ENCODE results near the gene PUSL1. TPM values are rescaled to one million over a fixed set of nuclear protein-coding genes. Genes with fewer than 3 reads are reported as not detected.

PUSL1 gene
- total RNA-seq, 4 donors from 2014 or later, result 20.0 to 52.5 (median 33.2) TPM

DNA sequence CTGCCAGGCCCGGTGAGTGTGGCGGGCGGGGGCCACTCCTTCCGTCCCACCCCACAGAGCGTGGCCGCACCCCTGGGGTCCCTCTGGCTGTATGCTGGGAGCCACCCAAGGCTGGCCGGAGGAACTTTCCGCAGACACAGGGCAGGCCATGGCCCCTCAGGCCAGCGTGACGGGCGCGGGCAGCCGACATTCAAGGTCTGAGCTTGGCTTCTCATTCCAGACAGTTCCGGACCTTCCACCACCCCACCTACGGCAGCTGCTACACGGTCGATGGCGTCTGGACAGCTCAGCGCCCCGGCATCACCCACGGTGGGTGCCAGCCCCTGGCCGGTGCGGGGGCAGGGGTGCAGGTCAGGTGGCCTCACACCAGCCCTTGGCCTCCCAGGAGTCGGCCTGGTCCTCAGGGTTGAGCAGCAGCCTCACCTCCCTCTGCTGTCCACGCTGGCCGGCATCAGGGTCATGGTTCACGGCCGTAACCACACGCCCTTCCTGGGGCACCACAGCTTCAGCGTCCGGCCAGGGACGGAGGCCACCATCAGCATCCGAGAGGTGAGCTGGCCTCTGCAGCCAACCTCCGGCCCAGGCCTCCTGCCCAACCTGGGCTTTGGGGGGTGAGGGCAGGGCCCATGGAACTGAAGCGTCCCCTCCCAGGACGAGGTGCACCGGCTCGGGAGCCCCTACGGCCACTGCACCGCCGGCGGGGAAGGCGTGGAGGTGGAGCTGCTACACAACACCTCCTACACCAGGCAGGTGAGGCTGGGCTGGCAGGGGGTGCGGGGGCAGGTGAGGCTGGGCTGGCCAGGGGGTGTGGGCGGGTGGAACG is 20.9 kb upstream of the PUSL1 start:
- Histone ChIP-seq H3K9me3 (no peaks in the 10 kb centered on the region), H3K4me1 (peaks cover 9 to 43% (median 11%) of the 10 kb centered on the region in 3 donors), H3K27me3 (peaks cover 0 to 44% (median 0%) of the 10 kb centered on the region in 4 donors), H3K27ac (no peak overlapping the region), H3K4me3 (no peak overlapping the region), H3K36me3 (peaks cover 0 to 2% (median 0%) of the 10 kb centered on the region in 3 donors)
- WGBS, 2 donors, result 37 to 79% methylated on average over 2 to 18 of the region's 46 CpGs
- TF ChIP-seq, protein P1, sequence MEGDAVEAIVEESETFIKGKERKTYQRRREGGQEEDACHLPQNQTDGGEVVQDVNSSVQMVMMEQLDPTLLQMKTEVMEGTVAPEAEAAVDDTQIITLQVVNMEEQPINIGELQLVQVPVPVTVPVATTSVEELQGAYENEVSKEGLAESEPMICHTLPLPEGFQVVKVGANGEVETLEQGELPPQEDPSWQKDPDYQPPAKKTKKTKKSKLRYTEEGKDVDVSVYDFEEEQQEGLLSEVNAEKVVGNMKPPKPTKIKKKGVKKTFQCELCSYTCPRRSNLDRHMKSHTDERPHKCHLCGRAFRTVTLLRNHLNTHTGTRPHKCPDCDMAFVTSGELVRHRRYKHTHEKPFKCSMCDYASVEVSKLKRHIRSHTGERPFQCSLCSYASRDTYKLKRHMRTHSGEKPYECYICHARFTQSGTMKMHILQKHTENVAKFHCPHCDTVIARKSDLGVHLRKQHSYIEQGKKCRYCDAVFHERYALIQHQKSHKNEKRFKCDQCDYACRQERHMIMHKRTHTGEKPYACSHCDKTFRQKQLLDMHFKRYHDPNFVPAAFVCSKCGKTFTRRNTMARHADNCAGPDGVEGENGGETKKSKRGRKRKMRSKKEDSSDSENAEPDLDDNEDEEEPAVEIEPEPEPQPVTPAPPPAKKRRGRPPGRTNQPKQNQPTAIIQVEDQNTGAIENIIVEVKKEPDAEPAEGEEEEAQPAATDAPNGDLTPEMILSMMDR (IDR thresholded peaks at IDR 0.05), result no peak
- no peak for TF ChIP-seq POLR2A (IDR thresholded peaks at IDR 0.05)
- intact Hi-C loops (cut with DNase I), result no loop called here
- DNase-seq, result no peak

DNA sequence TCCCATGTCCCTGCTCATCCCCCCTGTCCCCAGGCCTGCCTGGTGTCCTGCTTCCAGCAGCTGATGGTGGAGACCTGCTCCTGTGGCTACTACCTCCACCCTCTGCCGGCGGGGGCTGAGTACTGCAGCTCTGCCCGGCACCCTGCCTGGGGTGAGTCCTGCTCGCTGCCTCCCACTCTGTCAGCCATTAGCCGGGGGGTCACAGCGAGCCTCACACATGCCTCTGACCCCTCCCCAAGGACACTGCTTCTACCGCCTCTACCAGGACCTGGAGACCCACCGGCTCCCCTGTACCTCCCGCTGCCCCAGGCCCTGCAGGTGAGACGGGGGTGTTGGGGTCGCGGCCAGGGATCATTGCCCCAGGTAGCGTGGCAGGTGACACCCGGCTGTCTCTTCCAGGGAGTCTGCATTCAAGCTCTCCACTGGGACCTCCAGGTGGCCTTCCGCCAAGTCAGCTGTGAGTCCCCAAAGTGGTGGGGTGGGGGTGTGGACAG is 18.1 kb upstream of the PUSL1 start:
- Histone ChIP-seq H3K9me3 (no peaks in the 10 kb centered on the region), H3K27me3 (peaks cover 0 to 33% (median 0%) of the 10 kb centered on the region in 4 donors), H3K4me1 (peaks cover 9 to 30% (median 11%) of the 10 kb centered on the region in 3 donors), H3K27ac (no peak overlapping the region), H3K4me3 (no peak overlapping the region), H3K36me3 (peaks cover 0 to 30% (median under 1%) of the 10 kb centered on the region in 3 donors)
- intact Hi-C loops (cut with DNase I), result loop anchor here (5.0 to 10.0 kb wide), 2 partner anchors 168 to 255 kb away; no protein-coding TSS in a partner anchor
- WGBS, 2 donors, result 17 to 45% methylated on average over 1 to 12 of the region's 15 CpGs
- no peak for DNase-seq
- TF ChIP-seq POLR2A (IDR thresholded peaks at IDR 0.05), result no peak
- TF ChIP-seq, protein P1 (IDR thresholded peaks at IDR 0.05), result peak; percentile 46 to 85 (median 66)

DNA sequence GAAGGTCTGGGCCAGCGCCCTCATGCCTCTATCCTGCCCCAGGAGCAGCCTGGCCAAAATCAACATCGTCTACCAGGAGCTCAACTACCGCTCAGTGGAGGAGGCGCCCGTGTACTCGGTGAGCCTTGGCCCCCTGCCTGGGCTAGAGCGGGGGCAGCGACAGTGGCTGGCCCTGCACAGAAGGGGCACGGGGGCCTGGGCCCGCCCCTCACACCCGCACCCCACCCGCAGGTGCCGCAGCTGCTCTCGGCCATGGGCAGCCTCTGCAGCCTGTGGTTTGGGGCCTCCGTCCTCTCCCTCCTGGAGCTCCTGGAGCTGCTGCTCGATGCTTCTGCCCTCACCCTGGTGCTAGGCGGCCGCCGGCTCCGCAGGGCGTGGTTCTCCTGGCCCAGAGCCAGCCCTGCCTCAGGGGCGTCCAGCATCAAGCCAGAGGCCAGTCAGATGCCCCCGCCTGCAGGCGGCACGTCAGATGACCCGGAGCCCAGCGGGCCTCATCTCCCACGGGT is 17.3 kb upstream of the PUSL1 start:
- H3K27me3 ChIP-seq, result peaks cover 0 to 25% (median 0%) of the 10 kb centered on the region in 4 donors
- no peaks in the 10 kb centered on the region for H3K9me3 ChIP-seq
- WGBS, 2 donors, result no CpG with 5 or more reads among the region's 28 CpGs
- DNase-seq, result no peak
- no peak for TF ChIP-seq POLR2A (IDR thresholded peaks at IDR 0.05)
- TF ChIP-seq, protein P1 (IDR thresholded peaks at IDR 0.05), result no peak
- H3K36me3 ChIP-seq, result peaks cover 1 to 38% (median 9%) of the 10 kb centered on the region in 3 donors
- intact Hi-C loops (cut with DNase I), result loop anchor here (5.0 to 10.0 kb wide), 2 partner anchors 169 to 256 kb away; no protein-coding TSS in a partner anchor
- H3K4me1 ChIP-seq, result peaks cover 9 to 23% (median 11%) of the 10 kb centered on the region in 3 donors
- H3K4me3 ChIP-seq, result no peak overlapping the region
- H3K27ac ChIP-seq, result no peak overlapping the region

DNA sequence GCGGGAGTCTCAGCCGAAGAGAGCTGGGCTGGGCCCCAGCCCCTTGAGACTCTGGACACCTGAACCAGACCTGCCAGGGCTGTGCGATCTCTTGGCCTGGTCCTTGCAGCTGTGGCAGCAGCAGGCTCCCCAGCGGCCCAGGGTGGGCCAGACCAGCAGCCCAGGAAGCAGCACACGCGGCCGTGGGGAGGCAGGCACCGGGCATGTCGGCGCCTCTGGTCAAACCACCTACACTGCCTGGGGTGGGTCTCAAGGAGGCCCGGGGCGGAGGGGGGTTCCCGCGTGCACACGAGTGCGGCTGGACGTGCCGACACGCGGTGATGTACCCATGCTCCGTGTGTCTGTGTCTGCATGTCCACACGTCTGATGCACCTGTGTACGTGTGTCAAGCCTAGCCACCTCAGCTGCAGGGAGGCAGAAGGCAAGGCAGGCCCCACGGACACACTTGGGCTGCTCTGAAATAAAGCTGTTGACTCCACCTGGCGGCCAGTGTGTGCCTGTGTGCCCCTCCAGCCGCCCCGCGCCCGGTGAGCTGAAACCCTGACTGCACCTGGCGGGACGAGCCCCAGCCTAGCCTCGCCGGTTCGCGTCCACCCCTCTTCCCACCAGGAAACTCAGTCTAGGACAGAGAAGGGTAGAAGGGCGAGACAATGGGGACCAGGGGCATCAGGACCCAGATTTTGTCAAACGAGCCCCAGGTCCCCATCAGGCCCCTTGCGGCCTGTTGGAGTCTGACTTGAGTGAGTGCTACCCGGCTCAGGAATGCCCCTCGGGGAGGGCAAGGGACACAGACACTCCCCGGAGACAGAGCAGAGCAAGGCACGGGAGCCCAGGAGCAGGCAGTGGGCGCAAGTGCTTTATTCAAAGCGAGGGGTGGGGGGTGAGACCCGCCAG is 16.6 kb upstream of the PUSL1 start:
- TF ChIP-seq, protein P1 (IDR thresholded peaks at IDR 0.05), result peak; percentile 60 to 90 (median 84)
- TF ChIP-seq POLR2A (IDR thresholded peaks at IDR 0.05), result no peak
- Histone ChIP-seq H3K27me3 (peaks cover 0 to 18% (median 0%) of the 10 kb centered on the region in 4 donors), H3K4me1 (peaks cover 9 to 23% (median 11%) of the 10 kb centered on the region in 3 donors), H3K4me3 (no peak overlapping the region), H3K27ac (no peak overlapping the region), H3K36me3 (peaks cover 3 to 45% (median 13%) of the 10 kb centered on the region in 3 donors), H3K9me3 (no peaks in the 10 kb centered on the region)
- 26% methylated on average over 13 of the region's 45 CpGs; no CpG with 5 or more reads in 1 of the 2 donors for WGBS, 2 donors
- intact Hi-C loops (cut with DNase I), result loop anchor here (5.0 to 10.0 kb wide), 2 partner anchors 169 to 257 kb away; no protein-coding TSS in a partner anchor
- DNase-seq, result no peak
